NCI-H2196 treated with DMSO at 0.1 percent for 48 hours (cell line): ENCODE measurements around the gene ALDH7A1.

Experiments
- DNase-seq: peaks from one replicate; lab custom pipeline; 2025; ENCODE audit not compliant: unreplicated experiment; lab: John Stamatoyannopoulos, UW

Gene ALDH7A1

DNA sequence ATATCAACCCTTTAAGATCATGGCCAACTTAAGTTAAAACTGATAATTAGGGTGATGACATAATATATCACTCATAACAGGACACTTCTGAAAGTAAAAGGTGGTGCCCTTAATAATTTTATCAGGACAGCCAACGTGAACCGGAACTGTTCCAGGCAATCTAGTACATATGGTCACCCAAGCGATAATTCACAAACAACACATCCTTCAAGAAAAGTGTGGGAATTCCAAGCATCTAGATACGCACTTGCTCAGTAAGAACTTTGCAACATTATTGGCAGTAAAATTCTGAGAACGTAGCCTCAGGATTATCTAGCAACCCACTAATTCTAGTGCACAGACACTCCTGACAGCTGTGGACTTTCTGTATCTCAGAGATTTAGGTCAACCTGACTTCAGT is 85.7 kb downstream of the ALDH7A1 start:
- no peak for DNase-seq

DNA sequence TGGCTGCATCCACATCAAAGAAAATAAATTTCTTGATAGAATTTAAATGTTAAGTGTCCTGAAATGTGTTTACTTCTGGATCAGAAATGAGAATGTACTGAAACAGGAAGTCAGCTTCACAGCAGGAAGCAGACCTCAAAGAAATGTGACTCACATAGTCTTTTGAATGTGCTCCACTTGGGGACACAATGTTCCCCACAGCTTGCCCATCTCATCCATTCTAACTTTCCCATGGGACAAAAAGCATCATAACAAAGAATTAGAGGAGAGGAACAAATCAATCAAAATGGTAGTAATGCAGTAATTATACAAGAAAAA is 86.1 kb downstream of the ALDH7A1 start:
- no peak for DNase-seq

DNA sequence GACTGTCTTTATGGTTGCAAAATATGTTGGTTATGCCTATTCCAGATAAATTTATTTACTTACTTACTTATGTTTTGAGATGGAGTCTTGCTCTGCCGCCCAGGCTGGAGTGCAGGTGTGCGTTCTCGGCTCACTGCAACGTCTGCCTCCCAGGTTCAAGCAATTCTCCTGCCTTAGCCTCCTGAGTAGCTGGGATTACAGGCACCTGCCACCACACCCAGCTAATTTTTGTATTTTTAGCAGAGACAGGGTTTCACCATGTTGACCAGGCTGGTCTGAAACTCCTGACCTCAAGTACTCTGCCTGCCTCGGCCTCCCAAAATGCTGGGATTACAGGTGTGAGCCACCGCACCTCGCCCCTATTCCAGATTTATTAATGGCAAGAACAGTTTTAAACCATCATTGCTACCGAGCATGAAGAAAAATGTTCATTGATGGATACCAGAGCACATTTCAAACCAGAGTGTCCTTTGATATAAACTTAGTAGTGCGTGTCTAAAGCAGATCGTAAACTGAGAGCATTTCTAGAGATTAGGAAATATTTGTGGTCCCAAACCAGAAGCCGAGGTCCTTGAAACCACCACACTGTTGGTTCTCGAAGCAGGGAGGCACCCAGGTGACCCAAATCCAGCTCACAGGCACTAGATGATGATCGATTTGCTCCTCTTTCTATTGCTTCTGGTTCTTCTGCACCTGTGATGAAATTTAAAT is 86.6 kb downstream of the ALDH7A1 start:
- no peak for DNase-seq

DNA sequence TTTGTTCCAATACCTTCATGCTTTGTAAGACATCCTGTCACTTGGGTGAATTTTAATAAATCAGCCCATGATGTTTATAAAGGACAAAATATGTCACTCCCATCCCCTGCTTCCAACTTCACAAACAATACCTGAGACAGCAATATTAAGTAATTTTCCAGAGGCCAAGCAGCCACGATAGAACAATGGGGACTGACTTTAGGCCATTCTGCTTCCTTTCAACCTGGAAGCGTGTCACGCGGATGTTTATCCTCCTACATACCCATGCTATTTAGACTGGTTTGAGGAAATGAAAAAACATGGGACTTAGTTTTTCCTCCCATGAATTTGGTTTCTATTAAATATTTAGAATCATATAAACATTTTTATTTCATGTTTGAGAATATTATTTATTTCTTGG is 88.9 kb downstream of the ALDH7A1 start:
- no peak for DNase-seq

DNA sequence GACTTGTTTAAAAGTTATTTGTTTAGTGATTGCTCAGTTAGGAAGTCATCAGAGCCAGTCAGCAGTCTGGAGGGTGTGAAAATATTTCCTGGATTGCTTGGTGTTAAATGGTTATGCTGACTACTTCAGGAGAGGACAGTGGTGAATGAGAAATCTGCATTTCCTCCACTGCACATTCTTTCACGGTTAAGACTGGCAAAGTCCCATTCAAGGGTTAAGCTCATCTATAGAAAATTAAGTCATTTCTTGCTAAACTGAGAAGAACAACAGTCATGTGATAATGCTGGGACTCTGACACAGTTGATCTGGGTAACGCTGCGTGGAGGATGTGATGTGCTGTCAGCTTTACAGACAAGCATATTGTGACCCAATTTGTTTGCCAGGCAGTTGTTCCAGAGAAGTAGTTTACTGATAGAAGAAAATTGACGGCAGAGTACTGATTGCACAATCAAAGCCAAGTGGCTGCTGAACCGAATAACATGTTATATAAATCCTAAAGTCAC is 91.4 kb downstream of the ALDH7A1 start:
- DNase-seq: no peak

DNA sequence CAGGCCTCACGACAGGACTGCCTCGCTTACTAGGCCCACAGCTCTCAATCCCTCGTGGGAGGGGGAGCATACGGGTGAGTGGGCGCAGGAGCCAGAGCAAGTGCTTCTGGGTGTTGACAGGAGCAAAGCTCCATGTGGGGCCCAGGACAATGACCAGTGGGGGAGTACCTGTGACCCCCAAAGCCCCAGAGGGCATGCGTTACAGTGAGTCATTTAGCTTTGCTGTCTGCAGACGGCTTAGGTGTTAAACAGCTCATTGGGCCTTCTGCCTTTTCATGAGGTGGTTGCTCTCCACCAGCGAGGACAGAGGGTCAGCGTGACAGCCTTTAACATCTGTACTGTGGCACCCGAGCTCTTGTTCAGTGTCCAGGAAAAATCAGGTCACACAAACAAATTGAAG is 93.6 kb downstream of the ALDH7A1 start:
- DNase-seq: no peak

DNA sequence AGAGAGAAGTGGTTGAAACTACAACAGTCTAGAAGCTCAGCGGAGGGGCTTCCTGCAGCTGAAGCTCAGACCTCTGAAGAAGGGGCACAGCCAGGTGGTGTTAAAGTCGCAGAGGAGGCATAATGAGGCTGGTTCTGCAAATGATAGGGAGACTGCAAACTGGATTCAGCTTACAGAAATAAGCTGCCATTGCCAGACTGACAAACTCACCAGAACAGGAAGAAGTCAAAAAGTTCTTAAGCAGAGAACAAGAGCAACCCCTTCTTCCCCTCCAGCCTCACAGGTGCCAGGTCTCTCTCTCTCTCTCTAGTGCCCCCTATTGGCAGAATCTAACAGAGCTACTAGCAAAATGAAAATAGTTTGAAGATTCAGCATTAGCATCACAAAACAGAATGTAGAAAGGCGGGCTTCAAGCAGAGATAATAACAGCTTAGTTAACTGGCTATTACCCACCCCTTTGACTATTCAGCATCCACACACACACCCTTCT is 95.1 kb downstream of the ALDH7A1 start:
- DNase-seq: no peak

DNA sequence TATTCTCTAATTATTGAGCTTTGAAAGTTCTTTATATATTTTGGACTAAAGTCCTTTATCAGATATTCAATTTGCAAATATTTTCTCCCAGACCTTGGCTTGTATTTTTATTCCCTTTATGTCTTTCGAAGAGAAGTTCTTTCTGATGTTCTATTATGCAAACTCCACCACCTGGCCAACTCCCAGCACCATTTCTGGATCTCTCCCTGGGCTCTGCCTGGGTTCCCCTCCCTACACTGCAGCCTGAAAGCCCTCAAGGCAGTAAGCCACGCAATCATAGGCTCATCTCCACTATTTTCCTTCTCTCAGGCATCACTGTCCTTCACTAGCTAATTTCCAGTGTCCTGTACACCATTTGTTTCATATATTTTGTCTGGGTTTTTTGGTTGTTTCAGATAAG is 95.7 kb downstream of the ALDH7A1 start:
- no peak for DNase-seq

DNA sequence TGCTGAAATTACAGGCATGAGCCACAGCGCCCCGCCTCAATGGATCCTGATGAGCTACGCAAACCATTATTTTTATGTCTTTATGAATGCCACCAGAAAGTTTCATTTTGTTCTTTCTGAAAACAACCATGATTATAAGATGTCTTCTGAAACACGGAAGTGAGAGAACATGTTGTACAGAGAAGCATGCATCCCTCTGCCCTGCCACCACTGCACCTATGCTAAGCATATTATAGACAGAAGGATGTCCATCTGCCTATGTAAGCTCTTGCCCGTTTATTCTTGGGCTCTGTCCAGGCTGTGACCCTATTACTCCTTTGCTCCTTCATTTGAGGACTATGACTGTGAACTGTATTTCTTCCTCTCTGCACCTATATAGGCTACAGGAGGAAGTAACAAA is 97.5 kb downstream of the ALDH7A1 start:
- DNase-seq: no peak

DNA sequence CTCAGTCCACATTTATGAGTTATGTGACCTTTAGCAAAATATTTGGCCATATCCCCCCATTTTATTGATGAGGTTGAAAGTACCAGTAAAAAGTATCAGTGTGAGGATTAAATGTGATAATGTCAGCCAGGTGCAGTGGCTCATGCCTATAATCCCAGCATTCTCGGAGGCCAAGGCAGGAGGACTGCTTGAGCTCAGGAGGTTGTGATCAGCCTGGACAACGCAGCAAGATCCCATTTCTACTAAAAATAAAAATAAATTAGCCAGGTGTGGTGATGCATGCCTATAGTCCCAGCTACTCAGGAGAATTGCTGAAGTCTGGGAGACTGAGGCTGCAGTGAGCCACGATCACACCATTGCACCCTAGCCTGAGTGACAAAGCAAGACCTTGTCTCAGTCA is 100.6 kb downstream of the ALDH7A1 start:
- no peak for DNase-seq

DNA sequence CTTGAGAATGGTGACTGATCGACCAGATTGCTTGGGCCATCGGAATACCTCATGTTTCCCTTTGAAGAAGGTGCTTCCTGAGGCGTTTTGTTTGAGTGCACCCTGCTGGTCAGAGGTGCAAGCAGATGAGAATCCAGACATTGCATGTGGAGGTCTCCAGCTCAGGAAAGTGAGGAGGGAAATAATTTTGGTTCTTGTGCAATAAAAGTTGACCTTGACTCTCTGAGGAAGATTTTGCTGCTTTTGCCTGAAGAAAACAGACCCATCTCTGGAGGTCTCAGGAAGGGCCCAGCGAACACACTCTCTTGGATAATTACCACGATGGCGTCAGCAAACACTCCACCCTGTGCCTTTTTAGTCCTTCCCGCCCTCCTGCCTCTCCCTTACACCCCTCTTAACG is 102.1 kb downstream of the ALDH7A1 start:
- no peak for DNase-seq

DNA sequence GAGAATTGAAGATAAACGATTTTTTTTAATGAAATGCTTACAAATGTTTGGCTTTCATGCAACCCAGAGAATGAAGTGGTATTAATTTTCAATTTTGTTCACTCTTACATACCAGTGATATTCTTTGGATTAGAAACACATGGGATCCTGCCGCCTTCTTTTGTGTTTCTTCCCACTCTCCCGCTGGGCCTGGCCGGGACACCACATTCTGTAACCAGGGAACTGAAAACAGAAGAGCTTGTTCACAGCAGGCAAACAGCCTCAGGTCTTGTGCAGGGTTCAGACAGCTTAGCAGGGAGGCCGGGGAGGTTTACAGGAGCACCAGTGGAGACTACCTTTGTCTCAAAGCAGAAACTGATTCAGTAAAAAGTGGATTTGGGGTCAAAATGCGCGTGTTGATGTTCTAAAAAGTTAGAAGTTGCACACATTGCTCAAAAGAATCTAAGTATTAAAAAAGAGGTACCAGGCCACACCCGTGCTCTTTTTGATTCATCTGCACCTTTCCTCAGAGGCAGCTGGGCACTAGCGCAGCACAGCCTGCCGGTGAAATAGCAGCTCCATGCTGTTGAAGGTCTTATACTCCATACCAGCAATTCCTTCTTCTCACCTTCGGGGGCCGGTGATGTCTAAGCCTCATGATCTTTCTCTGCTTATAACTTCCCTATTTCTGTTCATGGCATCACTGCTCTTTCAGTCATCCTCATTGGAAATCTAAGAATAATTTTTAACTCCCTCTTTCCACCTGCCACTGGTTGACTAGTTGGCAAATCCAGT is 104.7 kb downstream of the ALDH7A1 start:
- DNase-seq: no peak

DNA sequence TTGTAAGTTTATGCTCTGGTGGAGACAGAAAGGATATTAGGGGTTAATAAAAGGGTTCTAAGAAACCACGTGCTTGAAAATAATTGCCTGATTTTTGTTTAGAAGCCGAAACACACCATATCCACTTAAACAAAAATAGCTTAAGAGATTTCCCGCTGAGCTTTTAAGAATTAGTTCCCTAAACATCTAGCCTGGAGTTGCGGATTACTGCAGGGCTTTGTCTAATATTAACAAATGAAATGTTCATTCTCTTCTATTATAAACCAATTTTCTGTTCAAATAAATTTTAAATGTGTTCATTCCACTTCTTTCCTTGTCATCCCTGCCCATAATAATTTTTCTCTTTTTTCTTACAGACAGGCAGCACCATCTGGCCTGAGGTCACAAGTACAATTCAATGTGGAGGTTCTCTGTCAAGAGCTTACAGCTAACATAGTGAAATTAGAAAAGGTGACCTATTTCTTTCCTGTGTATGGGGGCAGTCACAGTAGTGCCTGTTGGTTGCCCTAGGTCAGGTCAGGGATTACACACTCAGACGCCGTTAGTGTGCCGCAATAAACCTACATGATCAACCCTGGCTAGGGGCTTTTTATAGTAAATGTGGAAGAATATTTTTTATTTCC is 106.5 kb downstream of the ALDH7A1 start:
- DNase-seq: no peak

DNA sequence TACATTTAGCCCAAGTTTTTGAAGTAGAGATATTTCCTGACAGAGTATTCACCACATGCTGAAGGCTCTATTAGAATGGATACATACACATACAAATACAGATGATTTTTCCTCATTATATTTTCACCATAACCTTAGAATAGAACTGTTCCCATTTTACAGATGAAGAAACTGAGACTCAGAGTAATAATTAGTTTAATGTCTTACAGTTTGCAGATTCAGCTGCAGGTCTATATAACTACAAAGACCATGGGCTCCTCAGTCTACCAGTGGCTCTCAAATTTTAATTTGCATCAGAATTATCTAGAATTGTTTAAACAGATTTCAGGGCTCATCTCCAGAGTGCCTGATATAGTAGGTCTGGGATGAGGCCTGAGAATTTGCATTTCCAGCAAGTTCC is 107.4 kb downstream of the ALDH7A1 start:
- DNase-seq: no peak

DNA sequence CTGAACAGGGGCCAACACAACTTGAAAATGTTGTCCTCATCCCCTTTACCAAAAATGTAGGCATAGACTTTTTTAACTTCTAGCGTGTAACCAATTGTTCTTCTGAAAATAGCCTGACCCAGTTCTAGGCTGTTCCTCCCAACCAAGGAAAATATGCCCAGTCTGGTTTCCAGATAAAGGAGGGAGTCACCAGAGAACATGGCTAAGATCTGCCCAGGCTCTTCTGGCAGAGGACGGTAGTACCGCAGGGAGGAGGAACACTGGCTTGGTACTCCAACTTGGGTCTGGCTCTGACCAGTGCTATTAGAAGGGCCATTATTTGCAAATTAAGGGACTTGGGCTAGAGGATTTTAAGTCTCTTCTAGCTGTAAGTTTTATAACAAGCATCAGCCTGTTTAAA is 108.7 kb downstream of the ALDH7A1 start:
- no peak for DNase-seq

DNA sequence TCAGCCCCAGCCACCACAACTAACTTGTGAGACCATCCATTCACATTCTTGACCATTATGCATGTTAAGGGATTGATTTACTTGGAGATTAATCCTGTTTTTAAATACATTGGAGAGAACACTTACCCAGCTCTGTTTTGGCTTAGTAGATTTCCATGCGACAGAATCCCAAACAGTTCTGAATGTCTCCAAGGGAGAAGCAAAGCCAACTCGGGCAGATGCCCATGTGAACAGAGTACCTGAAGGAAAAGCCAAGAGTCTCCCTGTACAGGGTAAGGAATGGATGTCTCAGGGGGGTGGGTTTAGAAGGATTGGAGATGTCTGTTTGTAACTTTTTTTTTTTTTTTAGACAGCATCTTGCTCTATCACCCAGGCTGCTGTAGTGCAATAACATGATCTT is 110.8 kb downstream of the ALDH7A1 start:
- DNase-seq: no peak

DNA sequence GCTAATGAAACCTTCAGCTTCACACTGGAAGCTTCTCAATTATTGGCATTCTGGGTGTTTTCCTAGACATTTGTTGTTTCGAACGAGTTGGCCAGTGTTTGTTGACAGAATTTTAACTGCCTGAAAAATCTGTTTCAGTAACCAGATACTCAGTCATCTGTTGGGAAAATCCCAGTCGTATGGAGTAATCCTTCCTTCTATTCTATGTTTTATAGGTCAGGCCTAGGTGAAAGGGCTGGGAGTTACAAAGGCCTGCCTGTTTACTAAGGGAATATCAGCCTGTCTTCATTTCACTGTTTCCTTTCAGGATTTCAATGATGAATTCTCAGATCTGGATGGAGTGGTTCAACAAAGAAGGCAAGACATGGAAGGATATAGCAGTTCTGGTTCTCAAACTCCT is 111.9 kb downstream of the ALDH7A1 start:
- no peak for DNase-seq

DNA sequence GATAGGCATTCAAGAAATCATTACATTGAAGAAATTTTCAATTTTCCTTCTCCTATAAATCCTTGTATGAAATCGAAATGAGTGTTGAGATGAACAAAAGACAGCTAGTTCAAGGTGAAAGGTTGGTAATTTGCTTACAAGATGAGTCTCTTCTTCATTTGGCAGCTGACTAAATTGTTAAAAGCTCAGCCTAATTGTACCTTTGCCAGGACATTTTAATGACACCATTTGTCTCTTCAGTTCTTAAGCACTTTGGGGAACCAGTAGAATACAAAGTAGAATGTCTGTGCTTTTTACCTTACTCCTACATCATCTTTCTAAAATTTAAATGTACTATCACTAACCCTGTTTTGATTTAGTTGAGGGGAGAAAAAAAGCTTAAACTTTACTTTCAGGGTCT is 112.4 kb downstream of the ALDH7A1 start:
- DNase-seq: no peak

DNA sequence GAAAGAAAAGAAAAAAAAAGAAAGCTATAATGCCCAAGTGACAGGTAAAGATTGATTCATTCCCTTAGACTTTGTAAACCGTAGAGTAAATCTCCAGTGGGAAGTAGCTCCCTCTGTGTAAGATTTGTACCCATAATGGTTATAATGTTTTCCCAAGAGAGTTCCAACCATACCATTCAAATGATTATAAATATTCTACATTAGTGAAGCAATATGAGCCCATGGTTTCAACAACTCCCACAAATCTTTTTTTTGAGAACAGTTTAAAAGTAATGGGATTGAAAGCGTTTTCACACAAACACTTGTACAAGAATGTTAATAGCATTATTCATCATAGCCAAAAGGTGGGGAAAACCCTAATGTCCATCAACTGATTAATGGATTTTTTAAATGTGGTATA is 113.8 kb downstream of the ALDH7A1 start:
- DNase-seq: no peak
